MM.1S (cell line): ENCODE results near the gene CARD10.

Experiments
- EZH2 ChIP-seq: fragments of 300-600 bp; sonication (generic); optimal IDR thresholded peaks from 2 replicates; pipeline ENCODE3; 2017; ENCODE audit warnings: low read depth, mild to moderate bottlenecking, antibody characterized with exemption, low read length, mixed read lengths
- TF ChIP-seq, protein P1 (sequence below): fragments of 300-600 bp; sonication (generic); IDR thresholded peaks from 2 replicates; pipeline ENCODE4 v1.5.1; 2016; ENCODE audit warnings: antibody characterized with exemption, low read length, mixed read lengths

GRCh38 chr22:37496651-37497050 lies 22.6 kb downstream of the CARD10 start:
- TF ChIP-seq, protein P1, sequence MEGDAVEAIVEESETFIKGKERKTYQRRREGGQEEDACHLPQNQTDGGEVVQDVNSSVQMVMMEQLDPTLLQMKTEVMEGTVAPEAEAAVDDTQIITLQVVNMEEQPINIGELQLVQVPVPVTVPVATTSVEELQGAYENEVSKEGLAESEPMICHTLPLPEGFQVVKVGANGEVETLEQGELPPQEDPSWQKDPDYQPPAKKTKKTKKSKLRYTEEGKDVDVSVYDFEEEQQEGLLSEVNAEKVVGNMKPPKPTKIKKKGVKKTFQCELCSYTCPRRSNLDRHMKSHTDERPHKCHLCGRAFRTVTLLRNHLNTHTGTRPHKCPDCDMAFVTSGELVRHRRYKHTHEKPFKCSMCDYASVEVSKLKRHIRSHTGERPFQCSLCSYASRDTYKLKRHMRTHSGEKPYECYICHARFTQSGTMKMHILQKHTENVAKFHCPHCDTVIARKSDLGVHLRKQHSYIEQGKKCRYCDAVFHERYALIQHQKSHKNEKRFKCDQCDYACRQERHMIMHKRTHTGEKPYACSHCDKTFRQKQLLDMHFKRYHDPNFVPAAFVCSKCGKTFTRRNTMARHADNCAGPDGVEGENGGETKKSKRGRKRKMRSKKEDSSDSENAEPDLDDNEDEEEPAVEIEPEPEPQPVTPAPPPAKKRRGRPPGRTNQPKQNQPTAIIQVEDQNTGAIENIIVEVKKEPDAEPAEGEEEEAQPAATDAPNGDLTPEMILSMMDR = no peak
- TF ChIP-seq EZH2 = no peak
